ENCODE data around the gene SLC19A1. TPM values are rescaled to one million over a fixed set of nuclear protein-coding genes. Genes with fewer than 3 reads are reported as not detected.

Gene SLC19A1
- total RNA-seq, 1 experiment from 2014 or later = 21.4 TPM

DNA sequence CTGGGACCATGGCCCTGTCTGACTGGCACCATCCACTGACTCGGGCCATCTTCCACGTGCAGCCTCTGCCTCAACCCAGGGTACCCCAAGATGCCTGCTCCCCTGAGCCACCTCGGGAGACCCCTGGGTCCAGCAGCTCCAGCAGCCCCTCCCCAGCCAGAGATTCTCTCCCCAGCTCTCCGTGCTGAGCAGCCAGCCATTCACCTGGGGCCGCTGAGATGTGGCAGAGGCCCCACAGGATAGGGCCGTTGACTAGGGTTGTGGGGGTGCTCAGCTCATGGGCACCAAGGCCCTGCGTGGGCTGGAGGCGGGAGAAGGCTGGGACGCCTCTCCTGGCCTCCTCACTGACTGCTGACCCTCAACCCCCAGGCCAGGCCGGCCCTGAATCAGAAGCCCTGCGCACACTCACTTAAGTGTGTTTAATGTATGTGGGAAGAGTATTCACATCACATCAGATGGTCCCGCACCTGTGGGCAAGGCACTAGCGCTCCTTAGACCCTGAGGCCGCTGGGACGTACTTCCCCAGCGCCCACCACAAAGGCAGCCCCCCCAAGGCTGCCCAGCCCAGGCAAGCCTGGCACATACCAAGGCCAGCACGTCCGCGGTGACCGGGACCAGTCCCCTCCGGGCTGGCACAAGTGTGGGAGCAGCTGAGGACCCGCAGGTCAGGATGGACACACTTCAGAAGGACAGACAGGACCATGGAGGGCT, 27.8 kb downstream of the SLC19A1 start:
- H3K27ac Mint-ChIP-seq (ENCODE audit: unreplicated experiment) = no peak overlapping the region
- no peak overlapping the region for H3K4me3 Mint-ChIP-seq (ENCODE audit: low read depth, unreplicated experiment)
- no TSS peak for BruUV-seq (replicated peaks)
- intact Hi-C loops (cut with micrococcal nuclease; ENCODE audit: unreplicated experiment) = no loop called here
- DNase-seq = no peak
- no peaks in the 10 kb centered on the region for H3K27me3 Mint-ChIP-seq (ENCODE audit: unreplicated experiment)
- H3K36me3 Mint-ChIP-seq (ENCODE audit: insufficient read depth, unreplicated experiment) = peaks cover 29% of the 10 kb centered on the region
- TF ChIP-seq CTCF (IDR thresholded peaks at IDR 0.05; ENCODE audit: unreplicated experiment) = no peak
- H3K4me1 Mint-ChIP-seq (ENCODE audit: low read depth, unreplicated experiment) = no peaks in the 10 kb centered on the region
- peaks cover 7% of the 10 kb centered on the region for H3K9me3 Mint-ChIP-seq (ENCODE audit: low read depth, unreplicated experiment)
- CTCF ChIA-PET = no interaction called here

- peaks cover 4% of the 10 kb centered on the region for H3K9me3 Mint-ChIP-seq (ENCODE audit: low read depth, unreplicated experiment)
- no peaks in the 10 kb centered on the region for H3K27me3 Mint-ChIP-seq (ENCODE audit: unreplicated experiment)
- TF ChIP-seq CTCF (IDR thresholded peaks at IDR 0.05; ENCODE audit: unreplicated experiment) = no peak
- no TSS peak for BruUV-seq (replicated peaks)
- H3K27ac Mint-ChIP-seq (ENCODE audit: unreplicated experiment) = peak overlapping the region; percentile 33
- CTCF ChIA-PET = no interaction called here
- H3K36me3 Mint-ChIP-seq (ENCODE audit: insufficient read depth, unreplicated experiment) = peaks cover 31% of the 10 kb centered on the region
- no peaks in the 10 kb centered on the region for H3K4me1 Mint-ChIP-seq (ENCODE audit: low read depth, unreplicated experiment)
- H3K4me3 Mint-ChIP-seq (ENCODE audit: low read depth, unreplicated experiment) = no peak overlapping the region
- no peak for DNase-seq
- intact Hi-C loops (cut with micrococcal nuclease; ENCODE audit: unreplicated experiment) = no loop called here
These were observed 28.4 kb downstream of the SLC19A1 start for GRCh38 chr21:45513741-45514310.

DNA sequence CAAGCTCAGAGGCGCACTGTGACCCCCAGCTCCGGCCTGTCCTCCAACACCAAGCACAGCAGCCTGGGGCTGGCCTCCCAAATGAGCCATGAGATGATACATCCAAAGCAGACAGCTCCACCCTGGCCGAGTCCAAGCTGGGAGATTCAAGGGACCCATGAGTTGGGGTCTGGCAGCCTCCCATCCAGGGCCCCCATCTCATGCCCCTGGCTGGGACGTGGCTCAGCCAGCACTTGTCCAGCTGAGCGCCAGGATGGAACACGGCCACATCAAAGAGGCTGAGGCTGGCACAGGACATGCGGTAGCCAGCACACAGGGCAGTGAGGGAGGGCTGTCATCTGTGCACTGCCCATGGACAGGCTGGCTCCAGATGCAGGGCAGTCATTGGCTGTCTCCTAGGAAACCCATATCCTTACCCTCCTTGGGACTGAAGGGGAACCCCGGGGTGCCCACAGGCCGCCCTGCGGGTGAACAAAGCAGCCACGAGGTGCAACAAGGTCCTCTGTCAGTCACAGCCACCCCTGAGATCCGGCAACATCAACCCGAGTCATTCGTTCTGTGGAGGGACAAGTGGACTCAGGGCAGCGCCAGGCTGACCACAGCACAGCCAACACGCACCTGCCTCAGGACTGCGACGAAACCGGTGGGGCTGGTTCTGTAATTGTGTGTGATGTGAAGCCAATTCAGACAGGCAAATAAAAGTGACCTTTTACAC, 29.1 kb downstream of the SLC19A1 start:
- no TSS peak for BruUV-seq (replicated peaks)
- no peak for TF ChIP-seq CTCF (IDR thresholded peaks at IDR 0.05; ENCODE audit: unreplicated experiment)
- Mint-ChIP-seq H3K4me3 (ENCODE audit: low read depth, unreplicated experiment) (no peak overlapping the region), H3K4me1 (ENCODE audit: low read depth, unreplicated experiment) (no peaks in the 10 kb centered on the region), H3K36me3 (ENCODE audit: insufficient read depth, unreplicated experiment) (peaks cover 28% of the 10 kb centered on the region), H3K27me3 (ENCODE audit: unreplicated experiment) (no peaks in the 10 kb centered on the region), H3K27ac (ENCODE audit: unreplicated experiment) (peak overlapping the region; percentile 33), H3K9me3 (ENCODE audit: low read depth, unreplicated experiment) (no peaks in the 10 kb centered on the region)
- intact Hi-C loops (cut with micrococcal nuclease; ENCODE audit: unreplicated experiment) = no loop called here
- CTCF ChIA-PET = no interaction called here
- peak; percentile 78 for DNase-seq

DNA sequence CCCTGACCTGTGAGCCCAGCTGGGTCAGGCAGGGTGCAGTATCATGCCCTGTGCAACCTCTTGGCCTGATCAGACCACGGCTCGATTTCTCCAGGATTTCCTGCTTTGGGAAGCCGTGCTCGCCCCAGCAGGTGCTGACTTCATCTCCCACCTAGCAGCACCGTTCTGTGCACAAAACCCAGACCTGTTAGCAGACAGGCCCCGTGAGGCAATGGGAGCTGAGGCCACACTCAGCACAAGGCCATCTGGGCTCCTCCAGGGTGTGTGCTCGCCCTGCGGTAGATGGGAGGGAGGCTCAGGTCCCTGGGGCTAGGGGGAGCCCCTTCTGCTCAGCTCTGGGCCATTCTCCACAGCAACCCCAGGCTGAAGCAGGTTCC, 29.6 kb downstream of the SLC19A1 start:
- CTCF ChIA-PET = no interaction called here
- DNase-seq = no peak
- TF ChIP-seq CTCF (IDR thresholded peaks at IDR 0.05; ENCODE audit: unreplicated experiment) = no peak
- Mint-ChIP-seq H3K9me3 (ENCODE audit: low read depth, unreplicated experiment) (no peaks in the 10 kb centered on the region), H3K27me3 (ENCODE audit: unreplicated experiment) (no peaks in the 10 kb centered on the region), H3K27ac (ENCODE audit: unreplicated experiment) (no peak overlapping the region), H3K4me3 (ENCODE audit: low read depth, unreplicated experiment) (no peak overlapping the region), H3K36me3 (ENCODE audit: insufficient read depth, unreplicated experiment) (peaks cover 27% of the 10 kb centered on the region), H3K4me1 (ENCODE audit: low read depth, unreplicated experiment) (no peaks in the 10 kb centered on the region)
- intact Hi-C loops (cut with micrococcal nuclease; ENCODE audit: unreplicated experiment) = no loop called here
- TSS peak; percentile 75 for BruUV-seq (replicated peaks)

All from Calu3 (cell line).